ENCODE measurements around the gene RALGPS1.

Gene RALGPS1

DNA sequence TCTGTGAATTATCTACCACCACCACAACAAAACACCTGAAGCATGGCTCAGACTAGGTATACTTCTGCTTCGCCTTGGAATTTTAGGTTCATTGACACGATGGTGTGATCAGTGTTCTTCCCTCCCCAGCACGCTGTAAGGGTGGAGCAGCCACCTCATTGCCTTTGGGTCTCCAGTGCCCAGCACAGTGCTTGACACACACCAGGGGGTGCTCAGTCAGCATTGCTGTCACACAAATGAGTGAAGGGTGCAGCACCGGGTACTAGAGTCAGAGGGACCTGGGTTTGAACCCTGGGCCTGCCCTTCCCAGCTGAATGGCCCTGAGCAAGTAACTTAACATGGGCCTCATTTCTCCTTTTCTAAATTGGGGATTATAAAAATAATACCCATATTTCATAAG is 217.8 kb downstream of the RALGPS1 start:
- no peaks in the 10 kb centered on the region for H3K36me3 ChIP-seq (ENCODE audit: control insufficient read depth, low read length)
- no peaks in the 10 kb centered on the region for H3K27me3 ChIP-seq (ENCODE audit: control insufficient read depth, low read length)
- H3K9me3 ChIP-seq (ENCODE audit: control insufficient read depth, insufficient read depth, low read length), result no peaks in the 10 kb centered on the region
- H3F3A ChIP-seq (ENCODE audit: control insufficient read depth, insufficient read depth), result no peaks in the 10 kb centered on the region
- H3K4me2 ChIP-seq (ENCODE audit: low read length), result no peak overlapping the region
- no peaks in the 10 kb centered on the region for H3K9me2 ChIP-seq (replicated peaks; ENCODE audit: control insufficient read depth, low read length)
- no peak overlapping the region for H3K4me3 ChIP-seq (ENCODE audit: low read length)
- H4K20me1 ChIP-seq (ENCODE audit: control insufficient read depth, insufficient read depth, low read depth, low read length), result no peaks in the 10 kb centered on the region
- TF ChIP-seq EZH2phosphoT487 (IDR thresholded peaks at IDR 0.05; ENCODE audit: borderline replicate concordance, low read length), result no peak
- TF ChIP-seq, protein P1, sequence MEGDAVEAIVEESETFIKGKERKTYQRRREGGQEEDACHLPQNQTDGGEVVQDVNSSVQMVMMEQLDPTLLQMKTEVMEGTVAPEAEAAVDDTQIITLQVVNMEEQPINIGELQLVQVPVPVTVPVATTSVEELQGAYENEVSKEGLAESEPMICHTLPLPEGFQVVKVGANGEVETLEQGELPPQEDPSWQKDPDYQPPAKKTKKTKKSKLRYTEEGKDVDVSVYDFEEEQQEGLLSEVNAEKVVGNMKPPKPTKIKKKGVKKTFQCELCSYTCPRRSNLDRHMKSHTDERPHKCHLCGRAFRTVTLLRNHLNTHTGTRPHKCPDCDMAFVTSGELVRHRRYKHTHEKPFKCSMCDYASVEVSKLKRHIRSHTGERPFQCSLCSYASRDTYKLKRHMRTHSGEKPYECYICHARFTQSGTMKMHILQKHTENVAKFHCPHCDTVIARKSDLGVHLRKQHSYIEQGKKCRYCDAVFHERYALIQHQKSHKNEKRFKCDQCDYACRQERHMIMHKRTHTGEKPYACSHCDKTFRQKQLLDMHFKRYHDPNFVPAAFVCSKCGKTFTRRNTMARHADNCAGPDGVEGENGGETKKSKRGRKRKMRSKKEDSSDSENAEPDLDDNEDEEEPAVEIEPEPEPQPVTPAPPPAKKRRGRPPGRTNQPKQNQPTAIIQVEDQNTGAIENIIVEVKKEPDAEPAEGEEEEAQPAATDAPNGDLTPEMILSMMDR (IDR thresholded peaks at IDR 0.05; ENCODE audit: low read depth, low read length, poor library complexity, severe bottlenecking), result no peak
- no peaks in the 10 kb centered on the region for H3K79me2 ChIP-seq (ENCODE audit: control insufficient read depth, low read length)
- no peaks in the 10 kb centered on the region for H3K4me1 ChIP-seq (ENCODE audit: control insufficient read depth, low read length)
- no peak overlapping the region for H3K27ac ChIP-seq (ENCODE audit: low read depth, low read length)

DNA sequence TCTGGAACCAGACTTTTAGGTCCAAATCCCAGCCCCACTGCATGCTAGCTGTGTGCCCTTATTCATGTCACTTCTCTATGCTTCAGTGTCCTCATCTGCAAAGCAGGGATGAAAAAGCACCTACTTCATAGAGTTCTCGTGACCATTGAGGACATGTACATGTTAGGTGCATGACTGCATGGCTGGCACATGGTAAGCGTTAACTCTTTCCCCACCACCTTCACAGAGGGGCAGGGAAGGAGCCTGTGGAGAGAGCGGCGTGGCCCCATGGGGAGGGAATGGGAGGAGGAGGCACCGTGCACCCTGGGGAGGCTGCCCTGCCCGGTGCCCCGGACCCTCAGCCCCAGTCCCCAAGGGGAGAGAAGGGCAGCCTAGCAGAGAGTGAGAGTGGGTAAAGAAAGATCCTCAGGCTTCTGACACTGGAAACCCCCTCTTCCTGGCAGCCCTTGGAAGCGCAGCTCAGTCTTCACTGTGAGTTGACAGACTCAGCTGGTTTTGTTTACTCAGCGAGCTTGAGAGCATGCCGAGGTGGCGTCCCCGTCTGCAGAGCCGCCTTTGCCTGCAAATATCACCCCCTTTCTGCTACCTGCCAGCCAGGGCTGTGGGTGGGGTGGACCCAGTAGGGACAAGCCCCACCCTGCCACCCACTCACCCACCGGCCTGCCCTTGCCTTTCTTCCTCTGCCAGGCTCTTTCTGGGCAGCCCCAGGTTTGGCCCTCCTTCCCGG is 218.5 kb downstream of the RALGPS1 start:
- Histone ChIP-seq H3K79me2 (ENCODE audit: control insufficient read depth, low read length) (no peaks in the 10 kb centered on the region), H3K27me3 (ENCODE audit: control insufficient read depth, low read length) (no peaks in the 10 kb centered on the region), H3K27ac (ENCODE audit: low read depth, low read length) (no peak overlapping the region), H4K20me1 (ENCODE audit: control insufficient read depth, insufficient read depth, low read depth, low read length) (no peaks in the 10 kb centered on the region), H3K4me3 (ENCODE audit: low read length) (no peak overlapping the region), H3K4me2 (ENCODE audit: low read length) (no peak overlapping the region), H3F3A (ENCODE audit: control insufficient read depth, insufficient read depth) (no peaks in the 10 kb centered on the region), H3K36me3 (ENCODE audit: control insufficient read depth, low read length) (no peaks in the 10 kb centered on the region), H3K4me1 (ENCODE audit: control insufficient read depth, low read length) (no peaks in the 10 kb centered on the region), H3K9me2 (replicated peaks; ENCODE audit: control insufficient read depth, low read length) (no peaks in the 10 kb centered on the region), H3K9me3 (ENCODE audit: control insufficient read depth, insufficient read depth, low read length) (no peaks in the 10 kb centered on the region)
- TF ChIP-seq, protein P1 (IDR thresholded peaks at IDR 0.05; ENCODE audit: low read depth, low read length, poor library complexity, severe bottlenecking), result no peak
- no peak for TF ChIP-seq EZH2phosphoT487 (IDR thresholded peaks at IDR 0.05; ENCODE audit: borderline replicate concordance, low read length)

DNA sequence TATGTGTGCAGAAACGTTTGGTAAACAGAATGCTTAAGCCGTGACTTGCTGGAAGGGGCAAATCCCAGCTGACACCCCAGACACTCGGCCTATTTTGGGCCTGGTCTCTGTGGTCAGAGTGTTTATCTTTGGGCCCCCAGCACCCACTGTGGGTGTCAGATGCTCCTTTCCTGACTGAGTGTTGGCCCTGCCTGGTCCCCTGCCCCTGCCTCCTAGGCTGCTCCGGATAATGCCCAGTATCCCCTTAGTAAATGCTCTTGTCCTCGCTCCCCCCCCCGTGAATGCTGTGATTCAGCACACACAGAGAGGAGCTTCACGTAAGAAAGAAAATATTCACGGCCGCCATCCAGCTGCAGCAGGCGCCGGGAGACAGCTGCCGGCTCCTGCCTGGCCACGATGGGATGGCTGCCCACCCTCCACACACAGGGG is 219.2 kb downstream of the RALGPS1 start:
- no peaks in the 10 kb centered on the region for H3K9me3 ChIP-seq (ENCODE audit: control insufficient read depth, insufficient read depth, low read length)
- H3K4me2 ChIP-seq (ENCODE audit: low read length), result no peak overlapping the region
- no peaks in the 10 kb centered on the region for H3K36me3 ChIP-seq (ENCODE audit: control insufficient read depth, low read length)
- H3K27ac ChIP-seq (ENCODE audit: low read depth, low read length), result no peak overlapping the region
- no peak overlapping the region for H3K4me3 ChIP-seq (ENCODE audit: low read length)
- no peaks in the 10 kb centered on the region for H4K20me1 ChIP-seq (ENCODE audit: control insufficient read depth, insufficient read depth, low read depth, low read length)
- no peaks in the 10 kb centered on the region for H3K27me3 ChIP-seq (ENCODE audit: control insufficient read depth, low read length)
- no peaks in the 10 kb centered on the region for H3K4me1 ChIP-seq (ENCODE audit: control insufficient read depth, low read length)
- H3F3A ChIP-seq (ENCODE audit: control insufficient read depth, insufficient read depth), result no peaks in the 10 kb centered on the region
- H3K79me2 ChIP-seq (ENCODE audit: control insufficient read depth, low read length), result no peaks in the 10 kb centered on the region
- no peak for TF ChIP-seq EZH2phosphoT487 (IDR thresholded peaks at IDR 0.05; ENCODE audit: borderline replicate concordance, low read length)
- TF ChIP-seq, protein P1 (IDR thresholded peaks at IDR 0.05; ENCODE audit: low read depth, low read length, poor library complexity, severe bottlenecking), result no peak
- H3K9me2 ChIP-seq (replicated peaks; ENCODE audit: control insufficient read depth, low read length), result no peaks in the 10 kb centered on the region

All from DOHH2 (cell line).